HG02981 (cell line): Measurements from ENCODE around the gene PNPLA2.
A peak's percentile ranks its signal among the peaks of the same experiment; 100 is the strongest.

Source experiments
- ATAC-seq: cut with Tn5 transposase; IDR thresholded peaks from one replicate; pipeline ENCODE4 v1.9.1; 2021; ENCODE audit warnings: mild to moderate bottlenecking, moderate library complexity; ENCODE audit not compliant: unreplicated experiment

The PNPLA2 gene, protein sequence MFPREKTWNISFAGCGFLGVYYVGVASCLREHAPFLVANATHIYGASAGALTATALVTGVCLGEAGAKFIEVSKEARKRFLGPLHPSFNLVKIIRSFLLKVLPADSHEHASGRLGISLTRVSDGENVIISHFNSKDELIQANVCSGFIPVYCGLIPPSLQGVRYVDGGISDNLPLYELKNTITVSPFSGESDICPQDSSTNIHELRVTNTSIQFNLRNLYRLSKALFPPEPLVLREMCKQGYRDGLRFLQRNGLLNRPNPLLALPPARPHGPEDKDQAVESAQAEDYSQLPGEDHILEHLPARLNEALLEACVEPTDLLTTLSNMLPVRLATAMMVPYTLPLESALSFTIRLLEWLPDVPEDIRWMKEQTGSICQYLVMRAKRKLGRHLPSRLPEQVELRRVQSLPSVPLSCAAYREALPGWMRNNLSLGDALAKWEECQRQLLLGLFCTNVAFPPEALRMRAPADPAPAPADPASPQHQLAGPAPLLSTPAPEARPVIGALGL

DNA sequence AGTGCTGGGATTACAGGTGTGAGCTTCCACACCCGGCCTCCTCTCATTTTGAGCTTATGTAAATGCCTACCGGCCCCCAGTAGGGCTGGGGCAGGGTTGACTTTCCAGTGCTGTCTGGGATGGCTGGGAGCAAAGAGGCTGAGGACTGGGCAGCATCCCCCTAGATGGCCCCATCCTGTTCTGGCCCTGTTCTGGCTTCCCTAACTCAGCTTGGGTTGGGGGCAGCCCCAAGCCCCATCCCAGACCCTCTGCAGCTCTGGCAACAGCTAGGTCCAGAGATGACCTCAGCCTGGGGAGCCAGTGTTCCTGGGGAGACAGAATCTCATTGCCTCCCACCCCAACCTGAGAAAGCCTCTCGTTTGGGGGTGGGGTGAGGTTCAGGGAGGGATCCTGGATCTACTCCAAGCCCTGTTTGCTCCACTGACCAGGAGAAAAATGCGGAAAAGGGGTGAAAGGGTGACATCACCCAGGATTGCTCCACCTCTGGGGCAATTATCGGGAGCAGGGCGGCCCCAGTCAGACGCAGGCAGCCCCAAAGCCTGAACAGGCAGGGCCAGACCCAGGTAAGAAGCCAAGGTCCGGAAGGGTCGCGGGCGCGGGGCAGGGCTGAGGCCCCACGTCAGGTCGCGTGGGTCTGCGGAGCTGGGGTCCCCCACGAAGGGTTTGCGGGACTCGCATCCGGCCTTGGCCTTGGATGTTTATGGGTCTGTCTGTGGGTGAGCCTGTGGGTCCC is at the start of gene PNPLA2:
PNPLA2 (plus strand) TSS at position 519 of the 733 bp plus-strand sequence. CDS start 805 bp downstream, outside the sequence.
- no peak for ATAC-seq

GRCh38 chr11:769887-770641 is 48.6 kb upstream of the PNPLA2 start:
- no peak for ATAC-seq

DNA sequence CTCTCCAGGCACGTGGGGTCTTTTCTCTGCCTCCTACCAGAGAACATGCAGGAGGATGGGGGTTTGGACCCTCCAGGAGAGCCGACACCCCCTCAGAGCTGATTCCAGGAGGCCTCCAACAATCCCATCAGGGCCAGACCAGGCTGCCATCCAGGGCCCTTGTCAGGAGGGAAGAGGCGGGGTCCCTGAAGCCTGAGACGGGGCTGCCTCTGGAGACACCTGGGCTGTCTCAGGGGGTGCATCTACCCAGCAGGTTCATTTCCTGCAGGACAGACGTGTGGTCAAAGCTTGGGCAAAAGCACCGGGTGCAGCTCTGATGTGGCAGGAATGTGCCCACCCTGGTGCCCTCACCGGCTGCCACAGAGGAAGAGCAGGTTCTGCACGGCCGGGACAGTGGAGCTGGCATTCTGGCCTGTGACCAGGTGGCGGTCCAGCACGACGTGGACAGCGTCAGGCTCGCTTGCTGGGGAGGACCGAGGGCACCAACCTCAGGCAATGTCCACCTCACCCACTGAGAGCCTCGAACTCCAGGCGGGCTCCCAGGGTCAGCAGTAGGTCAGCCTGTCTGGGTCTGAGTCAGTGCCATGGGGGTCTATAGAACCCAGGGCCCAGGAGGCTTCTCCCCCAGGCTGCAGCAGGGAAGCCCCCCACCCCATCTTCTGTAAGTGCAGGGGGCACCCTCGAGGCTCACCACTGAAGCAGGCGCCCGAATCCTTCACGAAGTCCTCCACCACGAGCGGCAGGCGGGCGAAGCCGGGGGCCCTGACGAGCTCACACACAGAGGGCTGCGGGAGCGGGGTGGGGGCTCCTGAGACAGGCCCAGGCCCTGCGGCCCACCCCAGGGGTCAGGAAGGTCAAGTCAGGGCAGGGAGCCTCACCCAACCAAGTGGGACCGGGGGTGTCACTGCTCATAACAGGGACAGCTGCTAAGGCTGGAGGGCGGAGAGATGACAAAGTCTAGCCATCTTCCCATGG is 47.8 kb upstream of the PNPLA2 start:
- ATAC-seq, result no peak

DNA sequence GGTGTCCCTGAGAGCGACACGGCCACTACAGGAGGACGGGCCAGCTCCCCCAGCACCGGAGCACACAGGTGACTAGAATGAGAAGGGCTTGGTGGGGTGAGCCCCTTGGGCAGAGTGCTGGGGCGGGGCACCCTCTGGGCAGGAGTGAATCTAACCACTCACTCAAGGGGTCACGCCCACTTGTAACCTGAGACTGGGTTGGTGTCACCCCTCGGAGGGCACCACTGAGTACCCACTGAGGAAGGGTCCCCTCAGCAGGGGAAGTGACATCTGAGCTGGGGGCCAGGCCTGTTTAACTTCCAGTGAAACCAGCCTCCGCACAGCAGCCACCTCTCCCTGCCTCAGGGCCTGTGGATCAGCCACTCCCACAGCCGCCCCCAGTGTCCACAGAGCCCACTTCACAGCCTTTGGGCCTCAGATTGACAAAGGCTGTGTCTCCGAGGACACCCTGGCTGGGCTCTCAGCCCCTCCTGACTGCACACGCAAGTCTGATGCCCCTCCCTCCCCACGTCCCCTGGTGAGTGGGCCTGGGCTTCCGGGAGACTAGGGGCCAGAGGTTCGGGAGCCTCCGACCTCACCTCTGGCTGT is 47.0 kb upstream of the PNPLA2 start:
- ATAC-seq, result no peak

GRCh38 chr11:772429-773390 is 46.0 kb upstream of the PNPLA2 start:
- ATAC-seq, result no peak

DNA sequence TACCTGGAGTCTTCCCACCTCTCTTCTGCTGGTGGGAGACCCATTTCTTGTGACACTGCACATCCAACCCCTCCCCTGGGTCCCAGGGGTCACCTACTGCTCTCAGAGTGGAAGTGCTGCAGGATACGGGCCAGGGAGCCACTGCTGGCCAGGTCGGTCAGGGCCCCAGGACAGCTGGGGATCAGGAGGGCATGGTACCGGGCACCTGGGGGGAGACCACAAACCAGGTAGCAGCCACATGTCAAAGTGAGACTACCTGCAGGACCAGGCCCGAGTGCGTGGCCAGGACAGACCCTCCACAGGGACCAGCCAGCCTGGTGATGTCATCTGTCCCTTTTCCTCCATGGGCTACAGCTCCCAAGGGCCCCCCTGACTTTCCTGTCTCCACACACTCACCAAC is 45.3 kb upstream of the PNPLA2 start:
- no peak for ATAC-seq

DNA sequence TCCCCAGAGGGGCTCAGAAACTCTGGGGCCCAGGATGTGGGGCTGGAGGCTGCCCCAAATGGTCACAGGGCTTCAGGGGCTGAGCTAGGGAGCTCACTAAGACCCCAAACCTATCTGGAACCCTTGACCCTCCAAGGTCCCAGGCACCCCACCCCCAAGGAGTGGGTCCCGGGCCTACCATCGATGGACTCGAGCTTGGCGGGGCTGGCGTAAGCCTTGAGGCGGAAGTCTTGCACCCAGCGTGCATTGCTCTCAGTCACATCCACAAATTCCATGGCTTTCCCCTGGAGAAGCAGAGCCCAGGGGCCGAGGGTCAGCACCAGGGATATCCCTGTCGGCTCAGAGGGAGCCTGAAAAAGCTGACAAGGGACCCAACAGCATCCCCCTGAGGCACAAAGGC is 44.9 kb upstream of the PNPLA2 start:
- no peak for ATAC-seq

DNA sequence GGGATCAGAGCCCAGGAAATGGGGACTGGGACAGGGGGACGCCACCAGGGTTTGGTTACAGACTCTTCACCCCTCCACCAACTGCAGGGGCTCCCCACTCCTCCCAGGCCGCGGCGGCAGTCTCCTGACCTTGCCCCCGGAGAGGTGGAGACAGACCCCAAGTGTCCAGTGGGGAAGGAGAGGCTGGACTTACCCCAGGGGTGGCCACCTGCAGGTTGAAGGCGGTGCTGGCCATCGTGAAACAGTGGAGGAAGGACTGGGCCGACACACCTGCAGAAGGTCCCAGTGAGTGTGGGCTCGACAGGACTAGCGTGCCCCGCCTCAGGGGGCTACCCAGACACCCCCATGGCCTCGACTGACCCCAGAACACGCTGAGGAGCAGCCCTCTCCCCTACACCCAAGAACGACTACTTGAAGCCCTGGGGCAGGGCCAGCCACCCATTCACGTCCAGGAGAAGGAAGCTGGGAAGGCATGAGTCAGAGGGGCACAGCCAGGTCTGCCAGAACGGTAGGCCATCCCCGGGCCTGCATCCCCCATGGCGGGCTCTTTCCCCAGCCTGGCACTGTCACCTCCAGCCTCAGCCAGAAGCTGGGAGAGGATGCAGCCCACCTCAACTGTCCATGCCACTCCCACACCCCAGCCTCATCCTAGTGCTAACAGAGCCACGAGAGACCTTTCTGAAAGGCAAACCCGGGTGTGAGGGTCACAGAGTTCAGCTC is 43.7 kb upstream of the PNPLA2 start:
- no peak for ATAC-seq

DNA sequence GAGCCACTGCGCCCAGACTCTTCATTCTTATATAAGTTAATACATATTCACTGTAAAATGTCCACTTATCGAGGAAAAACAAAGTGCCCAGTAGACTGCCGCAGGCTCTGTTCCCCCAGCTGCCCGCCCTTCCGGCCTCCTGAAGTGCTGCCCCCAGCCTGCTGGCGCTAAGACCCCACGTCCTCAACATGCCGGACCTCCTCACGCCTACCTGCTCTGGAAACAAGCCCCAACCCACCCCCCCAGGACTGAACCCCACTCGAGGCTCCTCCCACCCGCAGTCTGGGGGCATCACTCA is 42.5 kb upstream of the PNPLA2 start:
- no peak for ATAC-seq

- ATAC-seq, result peak; percentile 27
Observed at GRCh38 chr11:776561-777287, 42.0 kb upstream of the PNPLA2 start.

GRCh38 chr11:777288-778255 is 41.1 kb upstream of the PNPLA2 start, which contains the start of gene GATD1:
TSS of gene GATD1 (minus strand) at chr11:777487. CDS start at chr11:777462, 25 bp downstream.
- peak; percentile 77 for ATAC-seq

- ATAC-seq, result no peak
Observed at GRCh38 chr11:778976-779954, 39.4 kb upstream of the PNPLA2 start.

DNA sequence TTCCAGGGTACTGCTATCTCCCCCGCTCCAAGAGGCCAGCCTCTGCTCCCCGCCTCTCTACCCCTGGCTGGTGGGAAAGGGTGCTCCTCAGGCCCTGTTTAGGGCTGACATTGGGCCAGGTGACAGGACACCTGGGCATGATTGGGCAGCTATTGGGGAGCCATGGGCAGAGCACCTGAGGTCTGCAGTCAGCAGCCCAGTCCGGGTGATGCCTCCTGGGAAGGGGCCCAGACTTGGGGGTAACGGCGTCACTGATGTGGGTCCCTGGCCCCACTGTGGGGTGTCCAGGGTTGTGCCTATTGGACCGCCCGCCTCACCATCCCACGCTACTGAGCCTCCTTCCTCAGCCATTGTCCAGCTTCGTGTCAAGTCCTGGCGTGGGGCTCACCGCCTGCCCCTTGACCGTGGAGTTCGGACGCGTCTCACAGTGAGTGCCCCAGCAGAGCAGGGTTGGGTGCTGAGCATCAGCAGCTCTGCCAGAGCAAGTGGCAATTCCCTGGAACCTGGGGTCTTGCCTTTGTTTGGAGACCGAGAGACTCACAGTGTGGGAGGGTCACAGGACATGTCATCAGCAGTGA is 38.7 kb upstream of the PNPLA2 start:
- ATAC-seq, result no peak

GRCh38 chr11:782264-783174 is 36.2 kb upstream of the PNPLA2 start:
- ATAC-seq, result no peak
